ENCODE data around the gene C19orf47.

C19orf47 gene

DNA sequence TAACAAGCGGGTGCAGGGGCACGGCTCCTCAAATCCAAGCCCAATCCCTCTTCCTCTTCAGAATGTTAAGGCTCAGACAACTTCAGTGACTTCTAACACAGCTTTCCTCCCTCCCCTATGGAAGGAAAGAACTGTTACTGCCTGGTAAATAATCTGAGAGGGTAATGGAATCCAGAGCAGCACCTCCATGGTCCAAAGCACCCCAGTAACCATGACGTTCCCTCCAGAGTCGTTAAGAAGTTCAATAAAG is 64.0 kb downstream of the C19orf47 start:
- TF ChIP-seq, protein P1, sequence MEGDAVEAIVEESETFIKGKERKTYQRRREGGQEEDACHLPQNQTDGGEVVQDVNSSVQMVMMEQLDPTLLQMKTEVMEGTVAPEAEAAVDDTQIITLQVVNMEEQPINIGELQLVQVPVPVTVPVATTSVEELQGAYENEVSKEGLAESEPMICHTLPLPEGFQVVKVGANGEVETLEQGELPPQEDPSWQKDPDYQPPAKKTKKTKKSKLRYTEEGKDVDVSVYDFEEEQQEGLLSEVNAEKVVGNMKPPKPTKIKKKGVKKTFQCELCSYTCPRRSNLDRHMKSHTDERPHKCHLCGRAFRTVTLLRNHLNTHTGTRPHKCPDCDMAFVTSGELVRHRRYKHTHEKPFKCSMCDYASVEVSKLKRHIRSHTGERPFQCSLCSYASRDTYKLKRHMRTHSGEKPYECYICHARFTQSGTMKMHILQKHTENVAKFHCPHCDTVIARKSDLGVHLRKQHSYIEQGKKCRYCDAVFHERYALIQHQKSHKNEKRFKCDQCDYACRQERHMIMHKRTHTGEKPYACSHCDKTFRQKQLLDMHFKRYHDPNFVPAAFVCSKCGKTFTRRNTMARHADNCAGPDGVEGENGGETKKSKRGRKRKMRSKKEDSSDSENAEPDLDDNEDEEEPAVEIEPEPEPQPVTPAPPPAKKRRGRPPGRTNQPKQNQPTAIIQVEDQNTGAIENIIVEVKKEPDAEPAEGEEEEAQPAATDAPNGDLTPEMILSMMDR (IDR thresholded peaks at IDR 0.05; ENCODE audit: borderline replicate concordance, control extremely low read depth, extremely low read depth, insufficient read depth, missing control alignments): no peak
- no peak for DNase-seq (ENCODE audit: low spot score)
- in situ Hi-C loops (cut with MboI; ENCODE audit: low sequenced_read_pairs, unreplicated experiment): no loop called here

DNA sequence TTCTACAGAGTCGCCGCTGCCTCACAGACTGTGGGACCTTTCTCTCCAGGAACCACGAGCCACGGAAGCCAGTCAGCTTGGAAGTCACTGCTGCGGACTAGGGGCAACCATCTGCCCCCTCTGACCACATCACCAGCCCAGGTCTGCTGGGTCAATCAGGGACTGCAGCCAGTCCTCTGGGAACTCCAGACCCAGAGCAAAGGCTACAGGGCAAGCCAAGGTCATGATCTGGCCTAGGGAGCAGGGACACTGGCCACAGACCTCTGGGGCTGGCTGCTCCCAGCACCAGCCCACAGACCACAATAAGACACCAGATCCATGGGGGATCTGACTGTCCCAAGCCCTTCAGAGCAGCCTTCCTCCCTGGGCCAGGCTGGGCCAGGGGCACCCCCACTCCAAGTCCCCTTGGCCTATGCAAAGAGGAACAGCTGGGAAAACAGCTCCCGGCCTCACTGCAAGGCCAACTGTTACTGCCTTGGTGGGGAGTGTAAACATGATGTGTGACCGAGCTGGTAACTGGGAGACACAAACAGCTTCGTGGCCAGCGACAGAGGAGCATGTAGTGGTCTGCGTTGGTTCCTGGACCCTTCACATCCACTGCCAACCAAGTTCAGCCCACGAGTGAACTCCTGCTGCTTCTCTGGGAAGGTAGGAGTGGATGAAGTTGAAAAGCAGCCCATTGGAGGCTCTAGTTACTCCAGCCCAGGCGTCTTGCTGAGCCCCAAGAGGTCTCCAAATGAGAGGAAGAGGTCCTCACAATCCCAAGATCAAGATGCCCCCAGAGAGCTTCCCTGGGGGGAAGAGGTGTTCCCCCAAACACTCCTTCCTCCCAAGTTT is 64.6 kb downstream of the C19orf47 start:
- in situ Hi-C loops (cut with MboI; ENCODE audit: low sequenced_read_pairs, unreplicated experiment): no loop called here
- TF ChIP-seq, protein P1 (IDR thresholded peaks at IDR 0.05; ENCODE audit: borderline replicate concordance, control extremely low read depth, extremely low read depth, insufficient read depth, missing control alignments): no peak
- no peak for DNase-seq (ENCODE audit: low spot score)

DNA sequence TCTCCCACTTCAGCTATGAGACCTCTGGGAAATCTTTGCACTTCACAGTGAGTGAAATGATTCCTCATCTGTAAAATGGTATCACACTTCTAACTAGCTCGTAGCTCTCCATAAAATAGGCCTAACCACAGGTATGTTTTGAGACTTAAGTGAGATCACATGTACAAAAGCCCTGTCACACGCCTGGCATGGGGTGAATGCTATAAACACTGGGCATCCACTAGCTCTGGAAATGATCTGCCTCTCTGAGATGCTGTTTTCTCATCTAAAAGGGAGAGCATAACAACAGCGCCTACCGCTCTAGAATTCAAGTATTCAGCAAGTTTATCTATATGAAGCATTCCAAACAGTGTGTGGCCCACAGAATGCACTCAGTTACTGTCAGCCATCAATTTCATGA is 65.3 kb downstream of the C19orf47 start:
- in situ Hi-C loops (cut with MboI; ENCODE audit: low sequenced_read_pairs, unreplicated experiment): no loop called here
- no peak for DNase-seq (ENCODE audit: low spot score)
- TF ChIP-seq, protein P1 (IDR thresholded peaks at IDR 0.05; ENCODE audit: borderline replicate concordance, control extremely low read depth, extremely low read depth, insufficient read depth, missing control alignments): no peak

DNA sequence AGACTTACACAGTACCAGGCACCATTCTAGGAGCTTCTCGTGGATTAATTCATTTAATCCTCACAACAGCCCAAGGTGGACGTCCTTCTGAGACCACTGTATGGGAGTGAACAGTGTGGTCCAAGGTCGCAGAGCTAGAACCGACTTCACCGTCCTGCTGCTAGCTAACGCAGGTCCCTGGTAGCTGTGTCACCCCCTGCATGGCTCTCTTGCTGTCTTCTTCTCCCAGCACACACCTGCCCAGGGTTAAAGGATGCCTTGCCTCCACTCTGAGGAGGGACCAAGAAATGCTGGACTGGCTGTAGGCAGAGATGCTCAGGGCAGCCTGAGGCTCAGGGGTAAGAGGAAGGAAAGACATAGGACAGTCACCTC is 66.0 kb downstream of the C19orf47 start:
- DNase-seq (ENCODE audit: low spot score): no peak
- TF ChIP-seq, protein P1 (IDR thresholded peaks at IDR 0.05; ENCODE audit: borderline replicate concordance, control extremely low read depth, extremely low read depth, insufficient read depth, missing control alignments): no peak
- in situ Hi-C loops (cut with MboI; ENCODE audit: low sequenced_read_pairs, unreplicated experiment): no loop called here

DNA sequence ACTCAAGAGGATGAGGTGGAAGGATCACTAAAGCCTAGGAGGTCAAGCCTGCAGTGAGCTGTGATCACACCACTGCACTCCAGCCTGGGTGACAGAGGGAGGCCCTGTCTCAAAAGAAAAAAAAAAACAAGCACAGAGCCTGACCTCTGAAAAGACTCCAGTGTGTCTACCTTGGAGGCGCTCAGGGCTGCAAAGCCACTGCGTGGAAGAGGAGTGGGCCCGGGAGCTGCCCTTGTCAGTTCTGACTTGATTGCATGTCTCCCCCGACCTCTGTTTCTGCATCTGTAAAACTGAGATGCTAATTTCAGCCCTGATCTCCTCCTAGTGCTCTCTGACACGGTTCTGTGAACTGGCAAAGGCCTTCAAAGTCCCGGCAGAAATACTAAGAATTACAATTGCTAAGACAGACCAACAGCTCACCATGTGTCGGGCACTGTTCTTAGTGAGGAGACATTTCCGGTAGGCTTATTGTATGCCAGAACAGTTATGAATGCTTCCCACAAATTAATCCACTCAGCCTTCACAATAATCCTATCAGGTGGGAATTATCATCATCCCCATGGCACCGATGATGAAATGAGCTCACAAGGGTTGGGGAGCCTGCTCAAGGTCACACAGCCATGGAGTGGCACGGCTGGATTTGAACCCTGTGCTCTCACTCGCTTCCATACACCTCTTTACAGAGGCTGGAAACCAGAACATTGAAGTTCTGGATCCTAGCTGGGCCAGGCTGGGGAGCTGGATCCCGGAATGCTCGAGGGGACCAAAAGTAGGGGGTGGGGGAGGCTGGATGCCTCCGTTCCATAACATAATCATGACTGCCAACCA is 66.6 kb downstream of the C19orf47 start:
- no peak for DNase-seq (ENCODE audit: low spot score)
- TF ChIP-seq, protein P1 (IDR thresholded peaks at IDR 0.05; ENCODE audit: borderline replicate concordance, control extremely low read depth, extremely low read depth, insufficient read depth, missing control alignments): no peak
- in situ Hi-C loops (cut with MboI; ENCODE audit: low sequenced_read_pairs, unreplicated experiment): no loop called here

- TF ChIP-seq, protein P1 (IDR thresholded peaks at IDR 0.05; ENCODE audit: borderline replicate concordance, control extremely low read depth, extremely low read depth, insufficient read depth, missing control alignments): no peak
- no peak for DNase-seq (ENCODE audit: low spot score)
- in situ Hi-C loops (cut with MboI; ENCODE audit: low sequenced_read_pairs, unreplicated experiment): no loop called here
These were observed 67.5 kb downstream of the C19orf47 start for GRCh38 chr19:40280608-40281221.
